GM13977 (cell line): Measurements from ENCODE around the gene NAT9.
A peak's percentile ranks its signal among the peaks of the same experiment; 100 is the strongest.

ENCODE experiments used
- DNase-seq: peaks from one replicate; pipeline ENCODE4 v3.0.0; 2012; ENCODE audit warnings: low spot score
- CTCF ChIP-seq: IDR thresholded peaks from 2 replicates; pipeline ENCODE4 v1.5.1; 2012; ENCODE audit warnings: mild to moderate bottlenecking, control low read depth; ENCODE audit not compliant: insufficient read depth; ENCODE audit errors: extremely low read depth, missing control alignments
- in situ Hi-C: fragments of 300-500 bp; cut with MboI; formaldehyde crosslinking; loops from one replicate; pipeline ENCODE4 v1.12.0; 2022; ENCODE audit warnings: low sequenced_read_pairs, low pct_unique_long_range_greater_than_20kb, mixed read lengths, inconsistent platforms; ENCODE audit not compliant: unreplicated experiment

The NAT9 gene

GRCh38 chr17:74776044-74776962 is at the start of gene NAT9:
Gene NAT9, minus strand, starts transcription at chr17:74776345. Its CDS starts 647 bp downstream, at chr17:74775698.
- TF ChIP-seq CTCF = no peak
- in situ Hi-C loops = no loop called here
- peak; percentile 100 for DNase-seq

- DNase-seq = no peak
- in situ Hi-C loops = no loop called here
- no peak for TF ChIP-seq CTCF
These were observed 48.9 kb upstream of the NAT9 start for GRCh38 chr17:74824961-74825627.

- in situ Hi-C loops = no loop called here
- no peak for DNase-seq
- TF ChIP-seq CTCF = no peak
These were observed 46.8 kb upstream of the NAT9 start for GRCh38 chr17:74822939-74823367.

GRCh38 chr17:74822335-74822938 is 46.3 kb upstream of the NAT9 start:
- in situ Hi-C loops = no loop called here
- no peak for DNase-seq
- TF ChIP-seq CTCF = no peak

GRCh38 chr17:74821655-74822334 is 45.6 kb upstream of the NAT9 start:
- DNase-seq = no peak
- in situ Hi-C loops = no loop called here
- TF ChIP-seq CTCF = no peak
